Stimulated activated CD4-positive, alpha-beta T cell treated with anti-CD3 and anti-CD28 coated beads, Interleukin-1b, Interleukin-23, amount 100 ng/mL, for 1 hour (primary cell): Measurements from ENCODE around the gene ELL3.

Experiments
- DNase-seq, 2 donors: peaks; one replicate each; pipeline ENCODE4 v3.0.0-alpha.2; 2020; ENCODE audit warnings: low read depth in 2 of 2

The ELL3 gene

GRCh38 chr15:43723151-43723550 is 53.6 kb downstream of the ELL3 start:
- DNase-seq = no peak
